Measurements from ENCODE around the gene HOXB2. TPM values are rescaled to one million over a fixed set of nuclear protein-coding genes. Genes with fewer than 3 reads are reported as not detected.

Gene HOXB2
- total and polyA plus RNA-seq, 2 of the 8 experiments (the other 6 are each of a cell fraction or from before 2014, with no cell fraction given): not detected

GRCh38 chr17:48563867-48564187, 18.9 kb upstream of the HOXB2 start:
- peaks cover 99 to 100% (median 100%) of the 10 kb centered on the region in 4 experiments for H3K27me3 ChIP-seq (replicated peaks in 1 of 4; ENCODE audit: control insufficient read depth in 3 of 4, extremely low read depth in 1 of 4, insufficient read depth in 3 of 4, low read length in 3 of 4)
- H2BK15ac ChIP-seq (ENCODE audit: low read length): no peak overlapping the region
- H4K20me1 ChIP-seq (replicated peaks in 1 of 2; ENCODE audit: control insufficient read depth in 1 of 2, insufficient read depth in 2 of 2, low read length in 2 of 2): peaks cover 2 to 35% of the 10 kb centered on the region in 2 experiments
- H2BK120ac ChIP-seq (replicated peaks; ENCODE audit: low read depth, low read length): no peak overlapping the region
- no peak for DNase-seq (ENCODE audit: low read depth in 1 of 2, low spot score in 2 of 2)
- no peak overlapping the region for H4K5ac ChIP-seq (ENCODE audit: insufficient read length, low read depth, low read length)
- H3K79me1 ChIP-seq (ENCODE audit: low read depth, low read length): no peaks in the 10 kb centered on the region
- no peaks in the 10 kb centered on the region for H3K79me2 ChIP-seq (ENCODE audit: control insufficient read depth in 1 of 2, insufficient read depth in 2 of 2, low read length in 2 of 2)
- H4K91ac ChIP-seq (replicated peaks; ENCODE audit: insufficient read length, low read length): no peak overlapping the region
- H3K4me2 ChIP-seq (ENCODE audit: insufficient read depth in 1 of 2, low read depth in 2 of 2, low read length in 2 of 2): no peak overlapping the region; a peak in 1 of 4 replicates
- H3K56ac ChIP-seq (replicated peaks; ENCODE audit: insufficient read length, low read depth, low read length): no peak overlapping the region
- H3K9me3 ChIP-seq (ENCODE audit: insufficient read depth in 2 of 2, low read depth in 1 of 2, low read length in 1 of 2): no peaks in the 10 kb centered on the region
- H2BK5ac ChIP-seq (ENCODE audit: low read depth, low read length): no peak overlapping the region
- no peak for TF ChIP-seq TBP (IDR thresholded peaks at IDR 0.05; ENCODE audit: low read depth, low read length)
- peak; percentile 45 for TF ChIP-seq EZH2 (IDR thresholded peaks at IDR 0.05; ENCODE audit: low read depth, low read length, severe bottlenecking)
- peaks cover 0 to 5% (median 0%) of the 10 kb centered on the region in 4 experiments; a peak in 1 of 8 replicates for H3K36me3 ChIP-seq (ENCODE audit: control insufficient read depth in 2 of 4, insufficient read depth in 4 of 4, low read length in 3 of 4)
- H3K27ac ChIP-seq (ENCODE audit: low read depth, low read length): no peak overlapping the region
- POLR2A ChIA-PET (ENCODE audit: partially characterized antibody): interaction anchor here (1.8 kb wide), 1 partner anchor 50 kb away, joined by 4 read pairs; no protein-coding TSS in a partner anchor
- H3K4ac ChIP-seq (replicated peaks; ENCODE audit: insufficient read length, low read depth, low read length): no peak overlapping the region
- H3K18ac ChIP-seq (ENCODE audit: extremely low read depth, low read length): no peak overlapping the region
- H3K4me1 ChIP-seq (replicated peaks in 1 of 4; ENCODE audit: control insufficient read depth in 3 of 4, insufficient read depth in 4 of 4, low read length in 3 of 4): peaks cover 0 to 8% (median 4%) of the 10 kb centered on the region in 4 experiments; a peak in 5 of 7 replicates
- no peak overlapping the region for H3K9ac ChIP-seq (replicated peaks in 1 of 4; ENCODE audit: extremely low read depth in 1 of 4, low read depth in 3 of 4, low read length in 3 of 4)
- CTCF ChIA-PET (ENCODE audit: partially characterized antibody): interaction anchor here (0.7 to 3.4 kb wide), 14 partner anchors 11 to 189 kb away, joined by 3 to 14 read pairs (median 3); partner anchors contain the start of gene HOXB5
- H3K23ac ChIP-seq (ENCODE audit: insufficient read length): no peak overlapping the region
- no peak overlapping the region for H2AFZ ChIP-seq (ENCODE audit: low read length)
- no peak overlapping the region for H2BK12ac ChIP-seq (ENCODE audit: low read depth, low read length)
- H2AK5ac ChIP-seq (ENCODE audit: low read depth, low read length): no peak overlapping the region
- H2BK20ac ChIP-seq (ENCODE audit: low read length): no peak overlapping the region
- no peak for FAIRE-seq
- H3K14ac ChIP-seq (ENCODE audit: insufficient read length): no peak overlapping the region
- H3K4me3 ChIP-seq (ENCODE audit: extremely low read depth in 1 of 4, insufficient read depth in 2 of 4, low read depth in 3 of 4, low read length in 4 of 4): no peak overlapping the region
- H3K23me2 ChIP-seq (ENCODE audit: low read depth, low read length): peaks cover 4% of the 10 kb centered on the region; the same call in 1 of the 2 replicates
- H4K8ac ChIP-seq (ENCODE audit: extremely low read depth, insufficient read depth, low read length): no peak overlapping the region
- 11% methylated on average over 6 of the region's 10 CpGs; no CpG with 5 or more reads in 1 of the 2 experiments for WGBS, 2 experiments (ENCODE audit: extremely low coverage in 1 of 2, insufficient coverage in 1 of 2, insufficient read length in 1 of 2, insufficient replicate concordance in 2 of 2, low coverage in 1 of 2, low lambda C conversion rate in 2 of 2, missing lambda C conversion rate in 1 of 2)
